ENCODE measurements around the gene ANTXRL. TPM values are rescaled to one million over a fixed set of nuclear protein-coding genes. Genes with fewer than 3 reads are reported as not detected.
"Not testable (repeated sequence)": the region's sequence is repeated elsewhere in the genome, so short reads cannot be mapped to it uniquely, and the experiment has no call there.

ANTXRL gene
- total RNA-seq, 1 experiment from 2014 or later: not detected

DNA sequence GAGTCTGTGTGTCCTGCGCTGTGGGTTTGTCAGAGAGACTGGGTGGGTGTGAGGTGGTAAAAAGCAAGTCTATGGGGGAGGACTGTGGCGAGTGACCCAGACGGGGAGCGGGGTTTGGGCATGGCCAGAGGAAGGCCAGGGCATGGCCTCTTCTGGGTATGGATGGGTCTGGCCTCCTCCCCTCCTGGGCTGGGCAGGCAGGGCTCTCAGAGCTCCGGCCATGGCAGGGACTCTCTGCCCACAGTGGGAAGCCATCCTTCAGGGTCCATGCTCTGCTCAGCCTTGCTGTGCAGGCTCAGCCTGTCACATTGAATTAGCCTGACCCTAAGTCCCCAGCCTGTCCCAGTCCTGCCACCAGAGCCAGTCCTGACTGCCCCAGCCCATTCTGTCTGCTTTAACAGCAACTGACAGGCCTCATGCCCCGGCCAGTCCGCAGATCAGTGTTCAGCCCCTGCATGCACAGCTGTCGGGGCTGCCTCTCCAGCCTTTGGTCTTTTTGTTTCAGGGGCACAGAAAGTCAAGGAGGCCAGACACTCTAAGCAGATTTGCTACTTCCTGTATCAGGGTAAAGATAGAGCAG, 7.9 kb downstream of the ANTXRL start:
- DNase-seq (ENCODE audit: low read depth): no peak

DNA sequence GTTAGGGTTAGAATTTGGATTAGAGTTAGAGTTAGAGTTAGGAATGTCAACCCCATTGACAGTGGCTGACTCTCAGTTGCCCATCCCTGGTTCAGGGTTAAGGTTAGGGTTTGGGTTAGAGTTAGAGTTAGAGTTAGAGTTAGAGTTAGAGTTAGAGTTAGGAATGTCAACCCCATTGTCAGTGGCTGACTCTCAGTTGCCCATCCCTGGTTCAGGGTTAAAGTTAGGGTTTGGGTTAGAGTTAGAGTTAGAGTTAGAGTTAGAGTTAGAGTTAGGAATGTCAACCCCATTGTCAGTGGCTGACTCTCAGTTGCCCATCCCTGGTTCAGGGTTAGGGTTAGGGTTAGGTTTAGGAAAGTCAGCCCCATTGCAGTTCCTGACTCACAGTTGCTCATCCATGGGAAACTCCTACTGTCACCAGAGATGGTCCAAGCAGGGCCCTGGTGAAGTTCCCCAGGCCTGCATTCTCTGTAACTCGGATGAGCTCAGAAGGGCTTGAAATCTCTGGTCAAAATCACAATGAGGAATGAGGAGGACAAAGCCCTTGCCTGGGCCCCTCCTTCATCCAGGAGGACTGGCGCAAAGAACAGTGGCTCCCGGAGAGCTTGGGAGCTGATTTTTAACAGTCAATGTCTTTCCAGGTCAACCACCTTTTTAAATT, 8.7 kb downstream of the ANTXRL start:
- not testable (repeated sequence) for DNase-seq (ENCODE audit: low read depth)

DNA sequence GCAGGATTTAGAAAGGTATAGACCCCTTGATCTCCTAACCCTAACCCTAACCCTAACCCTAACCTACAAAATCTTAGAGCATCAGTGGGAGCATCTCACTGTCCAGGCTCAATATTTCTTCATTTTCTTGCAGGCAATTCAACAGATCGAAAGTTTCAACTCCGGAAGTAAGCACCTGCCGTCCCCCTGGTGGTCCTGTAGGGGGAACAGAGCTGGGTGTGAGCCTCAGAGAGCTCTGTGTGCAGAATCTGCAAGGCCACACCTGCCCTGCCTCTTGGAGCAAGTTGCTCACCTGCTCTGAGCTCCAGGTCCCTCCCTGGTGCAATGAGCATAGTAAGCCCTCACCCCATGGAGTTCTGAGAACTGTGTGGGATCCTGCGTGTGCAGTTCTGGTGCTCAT, 9.3 kb downstream of the ANTXRL start:
- not testable (repeated sequence) for DNase-seq (ENCODE audit: low read depth)

GRCh38 chr10:46296641-46297141, 9.9 kb downstream of the ANTXRL start:
- DNase-seq (ENCODE audit: low read depth): no peak

DNA sequence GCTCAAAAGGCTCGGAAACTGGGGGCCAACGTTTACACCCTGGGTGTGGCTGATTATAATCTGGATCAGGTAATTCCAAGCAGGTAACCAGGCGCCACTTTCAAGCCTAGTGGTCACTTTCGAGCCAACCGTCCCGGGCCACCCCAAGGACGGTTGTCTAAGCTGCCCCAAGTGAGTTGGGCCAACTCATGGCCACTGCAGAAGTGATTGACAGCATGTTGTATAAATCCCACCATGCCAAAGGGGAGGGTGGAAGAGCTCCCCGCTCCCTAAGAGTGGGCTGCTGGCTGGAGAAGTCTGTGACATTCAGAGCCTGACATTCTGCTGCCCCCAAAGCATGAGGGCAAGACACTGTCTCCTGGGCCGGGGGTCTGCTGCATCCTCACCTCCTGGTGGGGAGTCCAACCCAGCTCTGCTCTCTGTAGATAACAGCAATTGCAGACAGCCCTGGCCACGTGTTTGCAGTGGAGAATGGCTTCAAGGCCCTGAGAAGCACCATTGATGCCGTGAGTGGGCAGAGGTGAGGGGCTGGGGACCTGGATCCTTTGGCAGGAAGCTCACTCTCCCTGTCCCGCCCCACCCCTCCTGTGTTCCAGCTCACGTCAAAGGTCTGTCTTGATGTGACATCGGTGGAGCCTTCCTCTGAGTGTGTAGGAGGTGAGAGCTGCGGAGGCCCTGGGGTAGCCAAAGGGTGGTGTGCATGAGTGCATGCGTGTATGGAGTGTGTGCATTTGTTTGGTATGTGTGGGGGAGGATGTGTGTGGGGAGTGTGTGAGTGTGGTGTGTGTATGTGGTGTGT, 10.8 kb downstream of the ANTXRL start:
- DNase-seq (ENCODE audit: low read depth): no peak

DNA sequence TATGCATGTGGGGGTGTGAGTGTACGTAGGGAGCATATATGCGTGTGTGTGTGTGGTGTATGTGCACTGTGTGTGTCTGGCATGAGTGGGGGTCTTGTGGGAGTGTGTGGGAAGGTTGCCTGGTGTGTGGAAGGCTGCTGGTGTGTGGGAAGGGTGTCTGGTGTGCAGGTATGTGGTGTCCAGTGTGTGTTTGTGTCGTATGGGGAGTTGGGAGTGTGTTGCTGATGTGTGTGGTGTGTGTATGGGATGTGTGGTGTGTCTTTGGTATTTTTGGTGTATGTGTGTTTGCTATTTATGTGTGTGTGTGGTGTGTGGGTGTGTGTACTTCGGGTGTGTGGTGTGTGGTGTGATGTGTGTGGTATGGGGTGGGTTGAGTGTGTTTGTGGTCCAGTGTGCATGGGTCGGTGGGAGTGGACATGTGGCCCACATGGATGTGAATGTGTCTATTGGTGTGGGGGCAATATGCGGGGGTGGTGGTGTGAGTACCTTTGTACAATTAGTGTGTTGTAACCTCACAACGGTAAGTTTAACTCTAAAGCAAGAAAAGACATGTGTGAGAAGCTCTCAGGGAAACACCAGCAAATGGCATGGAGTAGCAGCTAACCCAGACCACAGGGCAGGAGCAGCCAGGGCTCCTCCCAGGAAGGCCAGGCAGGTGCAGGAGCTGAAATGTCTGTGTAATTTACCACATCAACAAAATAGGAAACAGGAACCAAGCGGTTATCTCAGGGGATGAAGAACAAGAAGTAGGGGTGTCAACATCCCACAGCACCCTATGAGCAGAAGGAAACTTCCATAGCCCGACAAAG, 11.9 kb downstream of the ANTXRL start:
- no peak for DNase-seq (ENCODE audit: low read depth)

- DNase-seq (ENCODE audit: low read depth): no peak
Measured at GRCh38 chr10:46299286-46299535, 12.4 kb downstream of the ANTXRL start.

DNA sequence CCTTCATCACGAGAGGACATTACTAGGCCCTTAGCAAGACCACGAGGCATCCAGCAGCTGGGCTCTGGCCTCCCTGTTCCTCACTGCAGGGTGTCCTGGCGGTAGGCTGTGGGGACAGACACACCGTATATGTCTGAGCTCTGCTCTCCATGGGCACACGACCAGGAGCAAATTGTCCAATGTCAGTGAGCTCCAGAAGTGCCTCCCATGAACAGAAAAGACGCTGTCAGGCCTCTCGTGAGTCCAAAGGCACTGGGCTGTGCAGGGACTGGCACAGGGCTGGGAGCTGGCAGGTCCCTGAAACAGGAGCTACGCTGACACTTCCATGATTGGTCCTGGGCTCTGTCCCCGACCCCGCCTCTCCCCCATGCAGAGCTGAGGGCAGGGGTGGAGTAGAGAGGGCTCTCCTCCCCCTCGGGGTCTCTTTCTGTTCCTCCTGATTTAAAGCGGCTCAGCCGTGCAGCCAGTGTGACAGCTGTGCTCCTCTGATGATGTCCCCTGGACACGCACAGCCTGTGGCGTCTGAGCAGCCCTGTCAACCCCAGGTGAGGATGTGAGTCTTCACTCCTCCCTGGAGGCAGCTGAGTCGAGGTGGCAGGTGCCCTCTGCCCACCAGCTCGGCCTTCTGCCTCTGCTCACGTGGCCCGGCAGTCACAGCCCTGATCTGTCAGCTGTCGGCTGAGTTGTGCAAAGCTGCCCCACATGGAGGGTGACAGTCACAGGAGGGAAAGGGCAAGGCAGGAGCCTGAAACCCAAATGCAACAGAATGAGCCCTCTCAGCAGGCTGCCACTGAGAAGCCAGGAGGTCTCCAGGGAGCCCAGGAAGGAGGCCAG, 13.0 kb downstream of the ANTXRL start:
- no peak for DNase-seq (ENCODE audit: low read depth)

DNA sequence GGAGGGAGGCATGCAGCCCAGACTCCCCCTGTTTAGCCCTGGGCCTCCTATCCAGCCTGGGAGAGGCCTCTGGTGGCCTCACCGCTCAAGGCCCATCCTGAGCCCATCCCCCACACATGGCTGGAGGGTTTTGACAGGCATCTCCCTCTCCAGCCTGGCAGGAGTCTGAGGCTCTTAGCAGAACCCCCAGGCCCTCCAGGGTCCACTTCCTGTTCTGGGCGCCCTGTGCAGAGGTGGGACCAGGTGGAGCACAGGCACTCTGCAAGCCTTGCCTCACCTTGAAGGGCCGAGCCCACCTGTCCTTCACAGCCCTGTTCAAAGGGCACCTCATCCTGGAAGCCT, 13.5 kb downstream of the ANTXRL start:
- DNase-seq (ENCODE audit: low read depth): not testable (repeated sequence)

DNA sequence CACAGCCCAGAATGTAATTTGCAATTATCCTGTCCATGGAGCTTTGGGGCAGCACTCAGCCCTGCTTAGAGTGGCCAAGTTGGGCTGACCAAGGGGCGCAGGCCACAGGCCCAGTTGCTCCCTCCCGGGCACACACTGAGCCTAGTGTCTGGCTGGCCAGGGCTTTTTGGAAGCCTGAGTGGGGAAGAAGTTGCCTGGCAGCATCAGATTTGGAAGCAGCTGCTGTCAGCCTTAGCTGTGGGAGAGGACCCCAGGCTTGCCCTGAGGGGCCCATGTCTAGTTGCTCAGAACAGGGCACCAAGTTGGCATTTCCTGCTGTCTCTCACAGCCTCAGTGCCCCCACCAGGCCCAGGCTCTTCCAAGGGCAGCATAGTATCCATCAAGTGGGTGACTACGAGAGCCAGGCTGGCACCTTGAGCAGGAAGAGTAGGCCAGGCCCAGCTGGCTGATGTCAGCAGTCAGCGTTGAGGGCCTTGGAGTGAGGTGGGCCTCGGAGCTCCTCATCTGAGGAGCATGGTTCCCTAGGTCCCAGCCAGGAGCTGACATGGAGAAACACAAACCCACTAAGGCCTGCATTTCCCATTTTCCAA, 14.4 kb downstream of the ANTXRL start:
- no peak for DNase-seq (ENCODE audit: low read depth)

DNA sequence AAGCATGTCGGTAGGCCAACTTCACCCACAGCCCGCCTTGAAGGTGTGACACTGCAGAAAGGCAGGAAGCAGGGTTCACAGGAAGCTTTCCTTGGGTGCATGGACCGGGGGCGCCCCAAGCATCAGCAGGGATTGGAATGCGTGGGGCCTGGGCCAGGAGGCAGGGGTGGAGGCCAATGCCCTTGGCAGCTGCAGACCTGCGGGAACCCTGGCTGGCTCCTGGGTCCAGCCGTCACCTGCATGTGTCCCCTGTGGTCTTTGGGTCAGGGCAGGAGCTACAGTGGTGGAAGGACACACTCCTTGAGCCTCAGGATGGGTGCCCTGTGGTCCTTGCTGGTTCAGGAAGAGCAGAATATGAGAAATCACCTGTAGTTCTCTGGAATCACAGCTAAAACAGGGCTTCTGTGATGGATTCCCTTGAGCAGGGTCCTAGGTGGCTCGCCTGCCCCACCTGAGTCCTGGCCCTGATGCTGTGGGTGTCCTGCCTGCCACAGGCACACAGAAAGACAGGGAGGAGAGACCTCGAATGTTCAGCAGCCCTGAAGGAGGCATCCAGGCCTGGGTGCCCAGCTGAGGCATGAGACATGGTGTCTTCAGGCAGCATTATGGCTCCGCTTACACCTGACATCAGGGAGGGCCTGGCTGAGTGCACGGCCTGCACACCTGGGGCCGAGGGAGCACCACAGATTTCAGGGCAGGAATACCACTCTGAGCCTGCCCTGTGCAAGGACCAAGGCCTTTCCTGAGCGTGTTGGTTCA, 15.1 kb downstream of the ANTXRL start:
- DNase-seq (ENCODE audit: low read depth): no peak

GRCh38 chr10:46302765-46303352, 16.1 kb downstream of the ANTXRL start:
- not testable (repeated sequence) for DNase-seq (ENCODE audit: low read depth)

DNA sequence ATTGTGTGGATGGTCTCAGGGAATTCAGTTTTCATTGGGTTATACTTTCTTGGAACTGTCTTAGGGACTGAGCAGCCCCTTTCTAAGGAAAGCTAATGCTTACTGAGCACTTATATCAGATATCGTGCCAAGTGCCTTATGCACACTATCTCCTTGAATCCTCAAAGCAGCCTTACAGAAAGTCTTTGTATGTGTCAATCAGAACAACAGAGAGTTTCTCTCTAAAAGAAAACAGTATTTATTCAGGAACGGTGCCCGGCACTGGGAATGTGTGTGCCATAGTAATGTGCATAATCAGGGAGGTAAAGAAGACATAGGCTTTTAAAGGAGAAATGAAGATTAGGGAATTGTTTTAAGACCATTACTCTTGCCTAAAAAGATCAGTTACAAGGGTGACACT, 17.3 kb downstream of the ANTXRL start:
- no peak for DNase-seq (ENCODE audit: low read depth)

GRCh38 chr10:46304671-46305070, 17.9 kb downstream of the ANTXRL start:
- DNase-seq (ENCODE audit: low read depth): not testable (repeated sequence)

DNA sequence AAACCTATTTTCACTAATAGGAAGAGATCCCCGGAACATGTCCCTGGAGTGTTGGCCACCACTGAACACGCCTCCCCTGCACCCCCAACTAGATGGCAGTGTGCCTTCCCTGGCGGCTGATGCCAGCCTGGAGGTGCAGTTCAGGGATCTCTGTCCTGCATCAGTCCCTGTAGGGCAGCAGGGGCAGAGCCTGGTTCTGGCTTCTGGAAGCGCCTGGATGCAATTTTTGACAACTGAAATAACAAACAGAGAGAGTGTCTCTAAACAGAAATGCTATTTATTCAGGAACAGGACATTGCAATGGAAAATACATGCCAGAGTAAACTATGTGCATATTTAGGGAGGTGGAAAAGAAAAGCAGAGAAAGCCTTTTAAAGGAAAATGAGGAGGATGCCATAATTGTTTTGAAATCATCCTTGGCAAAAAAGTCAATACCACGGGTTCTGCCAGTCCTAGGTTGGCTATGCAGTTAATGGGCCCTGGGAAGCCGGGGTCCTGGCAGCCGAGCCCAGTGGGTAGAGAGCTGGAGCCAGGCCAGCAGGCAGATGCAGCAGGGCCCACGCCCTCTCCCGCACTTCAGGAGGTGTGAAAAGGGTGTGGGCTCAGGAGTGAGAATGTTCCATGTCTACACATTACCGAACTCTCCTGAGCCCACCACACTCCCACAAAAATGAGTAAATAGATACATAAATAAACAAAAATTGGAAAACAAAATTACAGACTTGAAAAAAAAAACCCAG, 18.5 kb downstream of the ANTXRL start:
- DNase-seq (ENCODE audit: low read depth): no peak

GRCh38 chr10:46305986-46306385, 19.2 kb downstream of the ANTXRL start:
- DNase-seq (ENCODE audit: low read depth): no peak

- DNase-seq (ENCODE audit: low read depth): no peak
Measured at GRCh38 chr10:46306516-46307184, 19.9 kb downstream of the ANTXRL start.

DNA sequence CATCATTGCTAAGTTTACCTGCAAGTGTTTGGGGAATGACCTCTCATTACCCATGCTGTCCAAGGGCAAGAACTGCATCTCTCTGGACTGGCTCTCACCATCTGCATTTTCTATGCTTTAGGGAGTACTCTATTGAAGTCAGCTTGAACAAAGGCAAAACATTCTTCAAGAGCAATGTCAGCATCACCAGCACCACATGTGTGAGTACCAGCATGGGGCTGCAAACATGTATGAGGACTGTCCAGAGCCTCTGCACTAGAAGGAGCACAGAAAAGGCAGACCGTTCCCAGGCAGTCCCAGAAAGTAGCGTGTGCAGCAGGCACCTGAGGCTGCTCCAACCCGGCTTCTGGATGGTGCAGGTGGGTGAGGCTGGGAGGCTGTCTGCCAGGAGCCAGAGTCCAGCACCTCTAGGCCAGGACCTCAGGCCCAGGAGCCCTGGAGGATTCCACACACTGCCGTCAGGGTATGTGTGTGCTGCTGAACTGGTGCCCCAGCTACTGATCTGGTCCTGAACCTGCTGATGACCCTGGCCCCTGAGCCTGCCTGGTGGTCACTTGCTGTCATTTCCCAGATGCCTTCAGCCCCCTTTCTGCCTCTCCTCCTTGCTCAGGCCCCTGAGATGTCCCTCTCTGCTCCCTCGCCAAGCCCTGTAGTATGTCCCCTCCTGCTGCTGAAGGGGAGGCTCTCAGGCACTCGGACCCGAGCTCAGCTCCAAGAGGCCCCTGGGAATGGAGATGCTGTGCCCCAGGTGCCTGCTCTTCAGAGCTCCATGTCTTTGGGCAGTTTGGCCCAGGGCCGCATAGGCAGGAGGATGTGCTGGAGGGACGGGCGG, 20.7 kb downstream of the ANTXRL start:
- no peak for DNase-seq (ENCODE audit: low read depth)

All from Daoy (cell line).